ENCODE measurements around the gene TRIM34. TPM values are rescaled to one million over a fixed set of nuclear protein-coding genes. Genes with fewer than 3 reads are reported as not detected.

The TRIM34 gene
- total RNA-seq, 1 donor from 2014 or later = 4.9 TPM

DNA sequence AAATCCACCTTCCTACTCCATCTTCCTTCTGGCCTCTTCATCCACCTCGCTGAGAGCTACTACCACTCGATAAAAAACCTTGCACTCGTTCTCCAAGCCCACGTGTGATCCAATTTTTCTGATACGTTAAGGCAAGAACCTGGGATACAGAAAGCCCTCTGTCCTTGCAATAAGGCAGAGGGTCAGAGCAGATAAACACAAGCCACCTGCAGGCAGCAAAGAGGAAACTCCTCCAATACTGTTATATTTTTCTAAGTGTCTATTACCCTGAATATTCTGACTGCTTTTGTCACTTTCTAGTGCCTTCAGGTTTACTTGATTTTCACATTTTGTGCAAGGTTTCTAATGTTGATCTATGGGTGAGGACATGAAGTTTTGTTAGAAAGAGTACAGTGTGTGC, 33.5 kb downstream of the TRIM34 start:
- no peak overlapping the region for H3K4me3 ChIP-seq (ENCODE audit: low read depth, low read length)
- TF ChIP-seq, protein P1, sequence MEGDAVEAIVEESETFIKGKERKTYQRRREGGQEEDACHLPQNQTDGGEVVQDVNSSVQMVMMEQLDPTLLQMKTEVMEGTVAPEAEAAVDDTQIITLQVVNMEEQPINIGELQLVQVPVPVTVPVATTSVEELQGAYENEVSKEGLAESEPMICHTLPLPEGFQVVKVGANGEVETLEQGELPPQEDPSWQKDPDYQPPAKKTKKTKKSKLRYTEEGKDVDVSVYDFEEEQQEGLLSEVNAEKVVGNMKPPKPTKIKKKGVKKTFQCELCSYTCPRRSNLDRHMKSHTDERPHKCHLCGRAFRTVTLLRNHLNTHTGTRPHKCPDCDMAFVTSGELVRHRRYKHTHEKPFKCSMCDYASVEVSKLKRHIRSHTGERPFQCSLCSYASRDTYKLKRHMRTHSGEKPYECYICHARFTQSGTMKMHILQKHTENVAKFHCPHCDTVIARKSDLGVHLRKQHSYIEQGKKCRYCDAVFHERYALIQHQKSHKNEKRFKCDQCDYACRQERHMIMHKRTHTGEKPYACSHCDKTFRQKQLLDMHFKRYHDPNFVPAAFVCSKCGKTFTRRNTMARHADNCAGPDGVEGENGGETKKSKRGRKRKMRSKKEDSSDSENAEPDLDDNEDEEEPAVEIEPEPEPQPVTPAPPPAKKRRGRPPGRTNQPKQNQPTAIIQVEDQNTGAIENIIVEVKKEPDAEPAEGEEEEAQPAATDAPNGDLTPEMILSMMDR (IDR thresholded peaks at IDR 0.05; ENCODE audit: insufficient read depth, low read length, poor library complexity, severe bottlenecking) = no peak

DNA sequence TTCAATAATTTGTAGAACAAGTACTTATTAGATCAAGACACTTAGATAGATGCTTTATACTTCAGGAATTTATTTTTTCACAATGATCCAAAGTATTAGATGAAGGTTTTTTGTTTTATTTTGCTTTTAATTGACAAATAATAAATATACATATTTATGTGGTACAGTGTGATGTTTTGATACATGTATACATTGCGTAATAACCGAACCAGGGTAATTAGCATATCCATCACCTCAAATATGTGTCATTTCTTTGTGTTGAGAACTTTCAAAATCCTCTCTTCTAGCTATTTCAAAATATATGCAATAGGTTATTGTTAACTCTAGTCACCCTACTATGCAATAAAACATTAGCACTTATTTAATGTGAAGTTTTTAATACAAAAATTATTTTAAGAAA, 38.7 kb downstream of the TRIM34 start:
- no peaks in the 10 kb centered on the region for H3K36me3 ChIP-seq (ENCODE audit: control insufficient read depth, insufficient read depth, low read length)
- TF ChIP-seq, protein P1 (IDR thresholded peaks at IDR 0.05; ENCODE audit: insufficient read depth, low read length, poor library complexity, severe bottlenecking) = no peak
- no peak for DNase-seq (ENCODE audit: low read depth)

More for the DNA sequence above, 33.5 kb downstream of the TRIM34 start:
- no peaks in the 10 kb centered on the region for H3K36me3 ChIP-seq (ENCODE audit: control insufficient read depth, insufficient read depth, low read length)
- H3K27me3 ChIP-seq (ENCODE audit: control insufficient read depth, insufficient read depth, low read length) = no peaks in the 10 kb centered on the region
- no peak for DNase-seq (ENCODE audit: low read depth)

GRCh38 chr11:5665051-5665570, 40.3 kb downstream of the TRIM34 start:
- Histone ChIP-seq H3K27me3 (ENCODE audit: control insufficient read depth, insufficient read depth, low read length) (no peaks in the 10 kb centered on the region), H3K4me3 (ENCODE audit: low read depth, low read length) (no peak overlapping the region), H3K36me3 (ENCODE audit: control insufficient read depth, insufficient read depth, low read length) (no peaks in the 10 kb centered on the region)
- TF ChIP-seq, protein P1 (IDR thresholded peaks at IDR 0.05; ENCODE audit: insufficient read depth, low read length, poor library complexity, severe bottlenecking) = no peak
- no peak for DNase-seq (ENCODE audit: low read depth)

More for the DNA sequence above, 38.7 kb downstream of the TRIM34 start:
- H3K27me3 ChIP-seq (ENCODE audit: control insufficient read depth, insufficient read depth, low read length) = no peaks in the 10 kb centered on the region
- no peak overlapping the region for H3K4me3 ChIP-seq (ENCODE audit: low read depth, low read length)

GRCh38 chr11:5665746-5666401, 41.1 kb downstream of the TRIM34 start:
- TF ChIP-seq, protein P1 (IDR thresholded peaks at IDR 0.05; ENCODE audit: insufficient read depth, low read length, poor library complexity, severe bottlenecking) = no peak
- H3K36me3 ChIP-seq (ENCODE audit: control insufficient read depth, insufficient read depth, low read length) = no peaks in the 10 kb centered on the region
- DNase-seq (ENCODE audit: low read depth) = no peak
- no peaks in the 10 kb centered on the region for H3K27me3 ChIP-seq (ENCODE audit: control insufficient read depth, insufficient read depth, low read length)
- no peak overlapping the region for H3K4me3 ChIP-seq (ENCODE audit: low read depth, low read length)

- TF ChIP-seq, protein P1 (IDR thresholded peaks at IDR 0.05; ENCODE audit: insufficient read depth, low read length, poor library complexity, severe bottlenecking) = no peak
- DNase-seq (ENCODE audit: low read depth) = no peak
- H3K4me3 ChIP-seq (ENCODE audit: low read depth, low read length) = no peak overlapping the region
- no peaks in the 10 kb centered on the region for H3K36me3 ChIP-seq (ENCODE audit: control insufficient read depth, insufficient read depth, low read length)
- no peaks in the 10 kb centered on the region for H3K27me3 ChIP-seq (ENCODE audit: control insufficient read depth, insufficient read depth, low read length)
Measured at GRCh38 chr11:5666402-5666793, 41.6 kb downstream of the TRIM34 start.

GRCh38 chr11:5671831-5672230, 47.0 kb downstream of the TRIM34 start:
- DNase-seq (ENCODE audit: low read depth) = no peak
- H3K27me3 ChIP-seq (ENCODE audit: control insufficient read depth, insufficient read depth, low read length) = no peaks in the 10 kb centered on the region
- no peak overlapping the region for H3K4me3 ChIP-seq (ENCODE audit: low read depth, low read length)
- no peaks in the 10 kb centered on the region for H3K36me3 ChIP-seq (ENCODE audit: control insufficient read depth, insufficient read depth, low read length)
- TF ChIP-seq, protein P1 (IDR thresholded peaks at IDR 0.05; ENCODE audit: insufficient read depth, low read length, poor library complexity, severe bottlenecking) = no peak

Data from kidney epithelial cell (primary cell).